ENCODE results near the gene FGFBP3. TPM values are rescaled to one million over a fixed set of nuclear protein-coding genes. Genes with fewer than 3 reads are reported as not detected.
A peak's percentile ranks its signal among the peaks of the same experiment; 100 is the strongest.

FGFBP3 gene
- total RNA-seq, 6 experiments from 2014 or later: 0.10 to 0.55 (median 0.20) TPM; not detected in 1

- peaks cover 0 to 5% (median 0%) of the 10 kb centered on the region in 4 donors for H3K9me3 ChIP-seq
- no peak for TF ChIP-seq CTCF (IDR thresholded peaks at IDR 0.05)
- ATAC-seq (peak; percentile 13 to 37 (median 24)), DNase-seq (no peak)
- H3K4me3 ChIP-seq: peak overlapping the region; percentile 69 to 89 (median 82)
- H3K27me3 ChIP-seq: no peaks in the 10 kb centered on the region
- 2% methylated on average over 21 of the region's 21 CpGs for WGBS (ENCODE audit: insufficient coverage, low coverage, low lambda C conversion rate, missing lambda C conversion rate)
- H3K4me1 ChIP-seq: peaks cover 0 to 10% (median 0%) of the 10 kb centered on the region in 4 donors
- peak overlapping the region; percentile 95 to 98 (median 98) for H3K27ac ChIP-seq
- intact Hi-C loops (cut with DNase I): no loop called here
- no peaks in the 10 kb centered on the region for H3K36me3 ChIP-seq
Observed at GRCh38 chr10:91924212-91925021, 15.1 kb upstream of the FGFBP3 start.

GRCh38 chr10:91923371-91924211 is 14.3 kb upstream of the FGFBP3 start, which contains the start of gene BTAF1:
Gene BTAF1 (plus strand): TSS chr10:91923770. CDS start chr10:91924077, 307 bp downstream.
- H3K9me3 ChIP-seq: peaks cover 0 to 6% (median 0%) of the 10 kb centered on the region in 4 donors
- peak; percentile 96 to 97 (median 96) for DNase-seq
- TF ChIP-seq POLR2A (IDR thresholded peaks at IDR 0.05) (peak; percentile 92), CTCF (IDR thresholded peaks at IDR 0.05) (no peak)
- H3K27ac ChIP-seq: peak within 1 kb of the TSS; percentile 95 to 98 (median 98)
- WGBS (ENCODE audit: insufficient coverage, low coverage, low lambda C conversion rate, missing lambda C conversion rate): 2% methylated on average over 26 of the region's 65 CpGs
- H3K4me1 ChIP-seq: peaks cover 0 to 10% (median 0%) of the 10 kb centered on the region in 4 donors
- no peaks in the 10 kb centered on the region for H3K36me3 ChIP-seq
- H3K4me3 ChIP-seq: peak within 1 kb of the TSS; percentile 69 to 89 (median 82)
- intact Hi-C loops (cut with DNase I): no loop called here
- ATAC-seq: peak; percentile 95 to 99 (median 98)
- H3K27me3 ChIP-seq: no peaks in the 10 kb centered on the region

DNA sequence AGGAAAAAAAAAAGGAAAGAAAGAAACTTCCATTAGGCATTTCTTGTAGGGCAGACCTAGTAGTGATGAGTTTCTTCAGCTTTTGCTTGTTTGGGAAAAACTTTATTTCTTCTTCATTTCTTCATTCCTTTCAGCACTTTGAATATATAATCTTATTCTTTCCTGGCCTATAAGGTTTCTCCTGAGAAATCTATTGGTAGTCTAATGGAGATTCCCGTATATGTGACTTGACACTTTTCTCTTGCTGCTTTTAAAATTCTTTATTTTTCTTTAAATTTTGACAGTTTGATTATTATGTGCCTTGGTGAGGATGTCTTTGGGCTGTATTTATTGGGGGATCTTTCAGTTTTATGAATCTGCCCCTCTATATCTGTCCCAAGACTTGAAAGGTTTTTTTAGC is 10.4 kb upstream of the FGFBP3 start:
- H3K36me3 ChIP-seq: no peaks in the 10 kb centered on the region
- no peak overlapping the region for H3K4me3 ChIP-seq
- H3K4me1 ChIP-seq: peaks cover 0 to 3% (median 0%) of the 10 kb centered on the region in 4 donors
- no peak overlapping the region for H3K27ac ChIP-seq
- intact Hi-C loops (cut with DNase I): no loop called here
- no peak for DNase-seq
- ATAC-seq: no peak
- H3K27me3 ChIP-seq: no peaks in the 10 kb centered on the region
- TF ChIP-seq CTCF (IDR thresholded peaks at IDR 0.05) (no peak), POLR2A (IDR thresholded peaks at IDR 0.05) (no peak)
- peaks cover 0 to 6% (median 0%) of the 10 kb centered on the region in 4 donors for H3K9me3 ChIP-seq
- WGBS (ENCODE audit: insufficient coverage, low coverage, low lambda C conversion rate, missing lambda C conversion rate): 91% methylated on average over 1 of the region's 1 CpG

DNA sequence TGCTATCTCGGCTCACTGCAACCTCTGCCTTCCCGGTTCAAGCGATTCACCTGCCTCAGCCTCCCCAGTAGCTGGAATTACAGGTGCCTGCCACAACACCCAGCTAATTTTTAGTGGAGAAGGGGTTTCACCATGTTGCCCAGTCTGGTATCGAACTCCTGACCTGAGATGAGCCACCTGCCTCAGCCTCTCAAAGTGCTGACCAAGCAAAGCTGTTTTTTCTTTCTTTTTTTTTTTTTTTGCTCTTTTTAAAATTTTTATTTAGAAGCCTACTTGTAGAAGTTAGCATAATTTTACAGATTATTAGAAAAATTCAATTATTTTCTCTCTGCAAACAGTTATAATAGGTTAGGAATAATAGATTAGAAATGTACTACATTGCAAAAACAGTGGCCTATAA is 1.2 kb upstream of the FGFBP3 start:
- no peak for TF ChIP-seq CTCF (IDR thresholded peaks at IDR 0.05)
- no peak for TF ChIP-seq POLR2A (IDR thresholded peaks at IDR 0.05)
- Histone ChIP-seq H3K36me3 (no peaks in the 10 kb centered on the region), H3K4me1 (peaks cover 0 to 6% (median 0%) of the 10 kb centered on the region in 4 donors), H3K9me3 (no peaks in the 10 kb centered on the region), H3K27ac (no peak overlapping the region), H3K4me3 (no peak overlapping the region), H3K27me3 (no peaks in the 10 kb centered on the region)
- ATAC-seq: no peak
- WGBS (ENCODE audit: insufficient coverage, low coverage, low lambda C conversion rate, missing lambda C conversion rate): 70% methylated on average over 4 of the region's 4 CpGs
- intact Hi-C loops (cut with DNase I): no loop called here
- no peak for DNase-seq
